MG63 (cell line): ENCODE data around the gene LRRIQ3. TPM values are rescaled to one million over a fixed set of nuclear protein-coding genes. Genes with fewer than 3 reads are reported as not detected.
A peak's percentile ranks its signal among the peaks of the same experiment; 100 is the strongest.
"Not testable (repeated sequence)": the region's sequence is repeated elsewhere in the genome, so short reads cannot be mapped to it uniquely, and the experiment has no call there.

Experiments
- DNase-seq: peaks from one replicate; pipeline ENCODE4 v3.0.0-alpha.2; 2020
- H3K27me3 ChIP-seq: fragments of 250-450 bp; sonication (Bioruptor Pico); 2 replicates; pipeline ENCODE4 v1.5.1; 2020; ENCODE audit warnings: mild to moderate bottlenecking, moderate library complexity
- H3K36me3 ChIP-seq: fragments of 250-450 bp; sonication (Bioruptor Pico); 2 replicates; pipeline ENCODE4 v1.5.1; 2020; ENCODE audit warnings: mild to moderate bottlenecking, moderate library complexity
- H3K4me3 ChIP-seq: fragments of 250-450 bp; sonication (Bioruptor Pico); 2 replicates; pipeline ENCODE4 v1.5.1; 2020; ENCODE audit warnings: mild to moderate bottlenecking, moderate library complexity
- H3K9me3 ChIP-seq: fragments of 250-450 bp; sonication (Bioruptor Pico); 2 replicates; pipeline ENCODE4 v1.5.1; 2020; ENCODE audit warnings: mild to moderate bottlenecking, moderate library complexity
- total RNA-seq: library from RNA; depleted of rRNA; stranded (reverse); fragments of >200 nt; shearing (Covaris generic); gene quantifications from 2 replicates; pipeline ENCODE4 v1.2.3, GENCODE V29; 2014; ENCODE audit warnings: low replicate concordance

Gene LRRIQ3
- total RNA-seq, 1 experiment from 2014 or later = 0.16 TPM

GRCh38 chr1:74174423-74174822 is 23.6 kb downstream of the LRRIQ3 start:
- H3K9me3 ChIP-seq, DNase-seq, H3K4me3 ChIP-seq, H3K27me3 ChIP-seq, H3K36me3 ChIP-seq: not testable (repeated sequence)

GRCh38 chr1:74162333-74162732 is 35.6 kb downstream of the LRRIQ3 start:
- Histone ChIP-seq H3K4me3 (no peak overlapping the region), H3K9me3 (no peaks in the 10 kb centered on the region), H3K36me3 (no peaks in the 10 kb centered on the region), H3K27me3 (no peaks in the 10 kb centered on the region; the same call in 1 of the 2 replicates)
- DNase-seq = no peak

- no peaks in the 10 kb centered on the region; the same call in 1 of the 2 replicates for H3K27me3 ChIP-seq
- H3K36me3 ChIP-seq = no peaks in the 10 kb centered on the region
- H3K4me3 ChIP-seq = no peak overlapping the region
- DNase-seq = no peak
- H3K9me3 ChIP-seq = no peaks in the 10 kb centered on the region
Observed at GRCh38 chr1:74161497-74161896, 36.5 kb downstream of the LRRIQ3 start.

- Histone ChIP-seq H3K4me3 (no peak overlapping the region), H3K9me3 (no peaks in the 10 kb centered on the region), H3K27me3 (no peaks in the 10 kb centered on the region), H3K36me3 (no peaks in the 10 kb centered on the region)
- no peak for DNase-seq
Observed at GRCh38 chr1:74160046-74160445, 37.9 kb downstream of the LRRIQ3 start.

GRCh38 chr1:74145086-74145485 is 52.9 kb downstream of the LRRIQ3 start:
- no peaks in the 10 kb centered on the region for H3K36me3 ChIP-seq
- H3K4me3 ChIP-seq = no peak overlapping the region
- no peaks in the 10 kb centered on the region for H3K9me3 ChIP-seq
- no peaks in the 10 kb centered on the region for H3K27me3 ChIP-seq
- DNase-seq = no peak

- DNase-seq, H3K36me3 ChIP-seq, H3K4me3 ChIP-seq, H3K9me3 ChIP-seq, H3K27me3 ChIP-seq: not testable (repeated sequence)
Observed at GRCh38 chr1:74117370-74117769, 80.6 kb downstream of the LRRIQ3 start.

- DNase-seq = no peak
- H3K36me3 ChIP-seq = no peaks in the 10 kb centered on the region
- H3K4me3 ChIP-seq = no peak overlapping the region
- H3K9me3 ChIP-seq = no peaks in the 10 kb centered on the region
- H3K27me3 ChIP-seq = no peaks in the 10 kb centered on the region
Observed at GRCh38 chr1:74113333-74113732, 84.6 kb downstream of the LRRIQ3 start.

- no peaks in the 10 kb centered on the region for H3K9me3 ChIP-seq
- no peak overlapping the region for H3K4me3 ChIP-seq
- no peak for DNase-seq
- no peaks in the 10 kb centered on the region for H3K36me3 ChIP-seq
- H3K27me3 ChIP-seq = no peaks in the 10 kb centered on the region
Observed at GRCh38 chr1:74107394-74107793, 90.6 kb downstream of the LRRIQ3 start.

GRCh38 chr1:74091371-74091770 is 106.6 kb downstream of the LRRIQ3 start:
- no peak overlapping the region for H3K4me3 ChIP-seq
- no peak for DNase-seq
- no peaks in the 10 kb centered on the region for H3K27me3 ChIP-seq

GRCh38 chr1:74083128-74083527 is 114.8 kb downstream of the LRRIQ3 start:
- H3K4me3 ChIP-seq = no peak overlapping the region
- no peak for DNase-seq
- no peaks in the 10 kb centered on the region for H3K9me3 ChIP-seq
- H3K27me3 ChIP-seq = no peaks in the 10 kb centered on the region
- H3K36me3 ChIP-seq = no peaks in the 10 kb centered on the region

More at GRCh38 chr1:74091371-74091770, 106.6 kb downstream of the LRRIQ3 start:
- Histone ChIP-seq H3K36me3 (no peaks in the 10 kb centered on the region), H3K9me3 (no peaks in the 10 kb centered on the region)

GRCh38 chr1:74065081-74065480 is 132.9 kb downstream of the LRRIQ3 start:
- DNase-seq = no peak
- Histone ChIP-seq H3K27me3 (no peaks in the 10 kb centered on the region), H3K9me3 (no peaks in the 10 kb centered on the region), H3K4me3 (no peak overlapping the region), H3K36me3 (no peaks in the 10 kb centered on the region)

- H3K36me3 ChIP-seq = no peaks in the 10 kb centered on the region
- H3K27me3 ChIP-seq = no peaks in the 10 kb centered on the region
- H3K9me3 ChIP-seq = no peaks in the 10 kb centered on the region
- no peak for DNase-seq
- H3K4me3 ChIP-seq = no peak overlapping the region
Observed at GRCh38 chr1:74057719-74058118, 140.3 kb downstream of the LRRIQ3 start.

GRCh38 chr1:74053407-74053806 is 144.6 kb downstream of the LRRIQ3 start:
- H3K27me3 ChIP-seq = no peaks in the 10 kb centered on the region
- no peak overlapping the region for H3K4me3 ChIP-seq
- H3K36me3 ChIP-seq = no peaks in the 10 kb centered on the region
- H3K9me3 ChIP-seq = no peaks in the 10 kb centered on the region
- DNase-seq = peak; percentile 45

GRCh38 chr1:74050386-74050785 is 147.6 kb downstream of the LRRIQ3 start:
- H3K36me3 ChIP-seq = no peaks in the 10 kb centered on the region
- DNase-seq = no peak
- no peaks in the 10 kb centered on the region for H3K9me3 ChIP-seq
- no peaks in the 10 kb centered on the region for H3K27me3 ChIP-seq
- H3K4me3 ChIP-seq = no peak overlapping the region

- Histone ChIP-seq H3K4me3 (no peak overlapping the region), H3K27me3 (no peaks in the 10 kb centered on the region), H3K9me3 (no peaks in the 10 kb centered on the region), H3K36me3 (no peaks in the 10 kb centered on the region)
- DNase-seq = no peak
Observed at GRCh38 chr1:74038042-74038441, 159.9 kb downstream of the LRRIQ3 start.

- Histone ChIP-seq H3K36me3 (no peaks in the 10 kb centered on the region), H3K27me3 (no peaks in the 10 kb centered on the region), H3K9me3 (no peaks in the 10 kb centered on the region), H3K4me3 (no peak overlapping the region)
- DNase-seq = no peak
Observed at GRCh38 chr1:74012583-74012982, 185.4 kb downstream of the LRRIQ3 start.

- no peaks in the 10 kb centered on the region for H3K9me3 ChIP-seq
- H3K27me3 ChIP-seq = no peaks in the 10 kb centered on the region
- H3K4me3 ChIP-seq = no peak overlapping the region
- no peak for DNase-seq
- H3K36me3 ChIP-seq = no peaks in the 10 kb centered on the region
Observed at GRCh38 chr1:74011736-74012135, 186.2 kb downstream of the LRRIQ3 start.

GRCh38 chr1:74010206-74010605 is 187.8 kb downstream of the LRRIQ3 start:
- Histone ChIP-seq H3K36me3 (no peaks in the 10 kb centered on the region), H3K27me3 (no peaks in the 10 kb centered on the region), H3K4me3 (no peak overlapping the region), H3K9me3 (no peaks in the 10 kb centered on the region)
- DNase-seq = no peak

- no peaks in the 10 kb centered on the region for H3K27me3 ChIP-seq
- DNase-seq = no peak
- H3K9me3 ChIP-seq = no peaks in the 10 kb centered on the region
- H3K36me3 ChIP-seq = no peaks in the 10 kb centered on the region
- H3K4me3 ChIP-seq = no peak overlapping the region
Observed at GRCh38 chr1:74005533-74005932, 192.4 kb downstream of the LRRIQ3 start.
